Measurements from ENCODE around the gene ABI2. TPM values are rescaled to one million over a fixed set of nuclear protein-coding genes. Genes with fewer than 3 reads are reported as not detected.

ABI2 gene
- total RNA-seq, 2 experiments from 2014 or later = 33.5 to 35.3 TPM

- Mint-ChIP-seq H3K36me3 (ENCODE audit: low read depth) (peaks cover 5% of the 10 kb centered on the region), H3K4me1 (ENCODE audit: low read depth) (no peaks in the 10 kb centered on the region), H3K27ac (no peak overlapping the region), H3K27me3 (no peaks in the 10 kb centered on the region), H3K4me3 (no peak overlapping the region), H3K9me3 (no peaks in the 10 kb centered on the region)
- DNase-seq (no peak), ATAC-seq (no peak)
- intact Hi-C loops (cut with micrococcal nuclease) = no loop called here
- ChIA-PET CTCF (no interaction called here), POLR2A (no interaction called here)
- TF ChIP-seq CTCF (IDR thresholded peaks at IDR 0.05) = no peak
These were observed 24.5 kb downstream of the ABI2 start for GRCh38 chr2:203352604-203353255.

- Mint-ChIP-seq H3K9me3 (peaks cover 3% of the 10 kb centered on the region), H3K4me1 (ENCODE audit: low read depth) (no peaks in the 10 kb centered on the region), H3K27ac (no peak overlapping the region), H3K27me3 (no peaks in the 10 kb centered on the region), H3K36me3 (ENCODE audit: low read depth) (peaks cover 8% of the 10 kb centered on the region), H3K4me3 (no peak overlapping the region)
- ChIA-PET POLR2A (no interaction called here), CTCF (no interaction called here)
- intact Hi-C loops (cut with micrococcal nuclease) = no loop called here
- DNase-seq (no peak), ATAC-seq (no peak)
- TF ChIP-seq CTCF (IDR thresholded peaks at IDR 0.05) = no peak
These were observed 26.8 kb downstream of the ABI2 start for GRCh38 chr2:203354966-203355365.

GRCh38 chr2:203359450-203359849 is 31.3 kb downstream of the ABI2 start:
- ChIA-PET POLR2A (no interaction called here), CTCF (no interaction called here)
- no peaks in the 10 kb centered on the region for H3K27me3 Mint-ChIP-seq
- no peak for ATAC-seq
- no peak overlapping the region for H3K4me3 Mint-ChIP-seq
- TF ChIP-seq CTCF (IDR thresholded peaks at IDR 0.05) = no peak
- no peaks in the 10 kb centered on the region for H3K4me1 Mint-ChIP-seq (ENCODE audit: low read depth)
- DNase-seq = no peak
- H3K27ac Mint-ChIP-seq = no peak overlapping the region
- peaks cover 3% of the 10 kb centered on the region for H3K9me3 Mint-ChIP-seq
- intact Hi-C loops (cut with micrococcal nuclease) = no loop called here
- H3K36me3 Mint-ChIP-seq (ENCODE audit: low read depth) = peaks cover 6% of the 10 kb centered on the region

- intact Hi-C loops (cut with micrococcal nuclease) = no loop called here
- ATAC-seq (no peak), DNase-seq (no peak)
- no peak for TF ChIP-seq CTCF (IDR thresholded peaks at IDR 0.05)
- no peaks in the 10 kb centered on the region for H3K27me3 Mint-ChIP-seq
- peaks cover 6% of the 10 kb centered on the region for H3K36me3 Mint-ChIP-seq (ENCODE audit: low read depth)
- no peaks in the 10 kb centered on the region for H3K4me1 Mint-ChIP-seq (ENCODE audit: low read depth)
- H3K4me3 Mint-ChIP-seq = no peak overlapping the region
- H3K9me3 Mint-ChIP-seq = peaks cover 3% of the 10 kb centered on the region
- POLR2A ChIA-PET = no interaction called here
- H3K27ac Mint-ChIP-seq = no peak overlapping the region
- CTCF ChIA-PET = interaction anchor here (1.0 kb wide), 1 partner anchor 455 kb away, joined by 3 read pairs; no protein-coding TSS in a partner anchor
These were observed 32.7 kb downstream of the ABI2 start for GRCh38 chr2:203360833-203361430.

- no peak overlapping the region for H3K4me3 Mint-ChIP-seq
- peaks cover 3% of the 10 kb centered on the region for H3K9me3 Mint-ChIP-seq
- TF ChIP-seq CTCF (IDR thresholded peaks at IDR 0.05) = no peak
- ChIA-PET CTCF (no interaction called here), POLR2A (no interaction called here)
- intact Hi-C loops (cut with micrococcal nuclease) = no loop called here
- H3K4me1 Mint-ChIP-seq (ENCODE audit: low read depth) = no peaks in the 10 kb centered on the region
- peaks cover 6% of the 10 kb centered on the region for H3K36me3 Mint-ChIP-seq (ENCODE audit: low read depth)
- ATAC-seq (no peak), DNase-seq (no peak)
- no peaks in the 10 kb centered on the region for H3K27me3 Mint-ChIP-seq
- H3K27ac Mint-ChIP-seq = no peak overlapping the region
These were observed 33.3 kb downstream of the ABI2 start for GRCh38 chr2:203361495-203361894.
